Activated CD8-positive, alpha-beta T cell treated with anti-CD3 and anti-CD28 coated beads for 36 hours (primary cell): ENCODE measurements around the gene NDP. TPM values are rescaled to one million over a fixed set of nuclear protein-coding genes. Genes with fewer than 3 reads are reported as not detected.

Experiments
- ATAC-seq: fragments of 200-7000 bp; cut with Tn5 transposase; one replicate; pipeline ENCODE4 v1.10.0; 2021; ENCODE audit warnings: mild to moderate bottlenecking, moderate library complexity
- CTCF ChIA-PET: fragments of 350-600 bp; sonication (Branson Sonifier 250); formaldehyde crosslinking; loops from one replicate; lab custom pipeline; 2021; ENCODE audit warnings: antibody characterized with exemption; lab: Charles Lee
- POLR2A ChIA-PET: fragments of 350-600 bp; sonication (Branson Sonifier 250); formaldehyde crosslinking; loops from one replicate; lab custom pipeline; 2021; ENCODE audit warnings: antibody characterized with exemption; lab: Charles Lee
- DNase-seq: peaks from one replicate; pipeline ENCODE4 v3.0.0-alpha.2; 2020
- H3K27ac Mint-ChIP-seq: one replicate; pipeline ENCODE4 v1.8.0; 2021; ENCODE audit warnings: mild to moderate bottlenecking, mixed read lengths
- H3K27me3 Mint-ChIP-seq: one replicate; pipeline ENCODE4 v1.8.0; 2021; ENCODE audit warnings: mixed read lengths
- H3K36me3 Mint-ChIP-seq: one replicate; pipeline ENCODE4 v1.8.0; 2021; ENCODE audit warnings: low read depth, mixed read lengths
- H3K4me1 Mint-ChIP-seq: one replicate; pipeline ENCODE4 v1.8.0; 2021; ENCODE audit warnings: low read depth, mixed read lengths
- H3K4me3 Mint-ChIP-seq: one replicate; pipeline ENCODE4 v1.8.0; 2021; ENCODE audit warnings: mild to moderate bottlenecking, moderate library complexity, mixed read lengths
- H3K9me3 Mint-ChIP-seq: one replicate; pipeline ENCODE4 v1.8.0; 2021; ENCODE audit warnings: mixed read lengths
- intact Hi-C: fragments of 100-400 bp; cut with micrococcal nuclease; formaldehyde crosslinking; loops from one replicate; pipeline ENCODE4 v1.10.0; 2022
- total RNA-seq, 2 experiments: library from RNA; stranded (reverse); gene quantifications; one replicate each; pipeline ENCODE4 v1.2.3, GENCODE V29; 2021
- TF ChIP-seq, protein P1 (sequence below): fragments of 200-600 bp; IDR thresholded peaks from one replicate; pipeline ENCODE4 v1.8.0; 2022; ENCODE audit warnings: antibody characterized with exemption, mild to moderate bottlenecking

The NDP gene
- total RNA-seq, 2 experiments from 2014 or later = not detected

DNA sequence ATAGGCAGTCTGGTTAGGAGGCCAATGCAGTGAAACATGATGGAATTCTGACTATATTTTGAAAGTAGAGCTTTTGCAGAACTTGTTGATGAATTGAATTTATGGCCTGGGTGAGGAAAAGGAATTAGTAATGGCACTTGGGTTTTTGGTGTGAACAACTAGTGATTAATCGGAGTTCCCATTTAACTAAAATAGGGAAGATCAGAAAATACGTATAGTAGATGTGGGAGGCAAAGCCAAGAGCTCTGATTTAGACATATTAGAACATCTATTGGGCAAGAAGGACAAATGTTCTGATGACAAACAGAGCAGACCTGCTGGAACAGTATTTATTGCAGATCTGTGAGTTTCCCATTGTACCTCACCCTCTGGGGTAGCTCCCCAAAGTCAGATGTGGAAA is 12.3 kb upstream of the NDP start:
- Mint-ChIP-seq H3K36me3 (no peaks in the 10 kb centered on the region), H3K9me3 (no peaks in the 10 kb centered on the region), H3K4me3 (no peak overlapping the region), H3K27ac (no peak overlapping the region), H3K27me3 (no peaks in the 10 kb centered on the region), H3K4me1 (no peaks in the 10 kb centered on the region)
- ChIA-PET CTCF (no interaction called here), POLR2A (no interaction called here)
- TF ChIP-seq, protein P1, sequence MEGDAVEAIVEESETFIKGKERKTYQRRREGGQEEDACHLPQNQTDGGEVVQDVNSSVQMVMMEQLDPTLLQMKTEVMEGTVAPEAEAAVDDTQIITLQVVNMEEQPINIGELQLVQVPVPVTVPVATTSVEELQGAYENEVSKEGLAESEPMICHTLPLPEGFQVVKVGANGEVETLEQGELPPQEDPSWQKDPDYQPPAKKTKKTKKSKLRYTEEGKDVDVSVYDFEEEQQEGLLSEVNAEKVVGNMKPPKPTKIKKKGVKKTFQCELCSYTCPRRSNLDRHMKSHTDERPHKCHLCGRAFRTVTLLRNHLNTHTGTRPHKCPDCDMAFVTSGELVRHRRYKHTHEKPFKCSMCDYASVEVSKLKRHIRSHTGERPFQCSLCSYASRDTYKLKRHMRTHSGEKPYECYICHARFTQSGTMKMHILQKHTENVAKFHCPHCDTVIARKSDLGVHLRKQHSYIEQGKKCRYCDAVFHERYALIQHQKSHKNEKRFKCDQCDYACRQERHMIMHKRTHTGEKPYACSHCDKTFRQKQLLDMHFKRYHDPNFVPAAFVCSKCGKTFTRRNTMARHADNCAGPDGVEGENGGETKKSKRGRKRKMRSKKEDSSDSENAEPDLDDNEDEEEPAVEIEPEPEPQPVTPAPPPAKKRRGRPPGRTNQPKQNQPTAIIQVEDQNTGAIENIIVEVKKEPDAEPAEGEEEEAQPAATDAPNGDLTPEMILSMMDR = no peak
- DNase-seq (no peak), ATAC-seq (no peak)
- intact Hi-C loops = no loop called here

DNA sequence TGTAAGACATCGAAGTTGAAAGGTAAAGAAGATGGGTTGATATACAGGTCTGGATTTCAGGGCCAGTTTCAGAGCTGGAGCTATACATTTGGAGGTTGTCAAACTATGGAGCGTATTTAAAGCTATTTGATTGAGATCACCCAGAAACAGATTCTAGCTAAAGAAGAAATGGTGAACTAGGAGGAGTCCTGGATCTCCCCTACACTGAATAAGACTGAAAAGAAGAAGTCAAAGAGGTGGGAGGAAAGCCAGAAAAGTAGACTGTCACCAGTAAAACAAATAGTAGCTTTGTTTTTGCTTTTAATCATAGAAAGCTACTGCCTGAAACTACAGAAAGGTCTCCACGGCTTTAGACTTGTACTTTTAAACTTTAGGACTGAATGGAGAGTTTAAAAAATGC is 5.0 kb upstream of the NDP start:
- TF ChIP-seq, protein P1 = no peak
- ATAC-seq (no peak), DNase-seq (no peak)
- POLR2A ChIA-PET = no interaction called here
- intact Hi-C loops = no loop called here
- Mint-ChIP-seq H3K4me3 (no peak overlapping the region), H3K36me3 (no peaks in the 10 kb centered on the region), H3K4me1 (peaks cover 7% of the 10 kb centered on the region), H3K9me3 (no peaks in the 10 kb centered on the region), H3K27ac (no peak overlapping the region), H3K27me3 (peaks cover 13% of the 10 kb centered on the region)
- CTCF ChIA-PET = interaction anchor here (1.0 to 1.3 kb wide), 2 partner anchors 28 to 48 kb away, joined by 3 read pairs; no protein-coding TSS in a partner anchor

DNA sequence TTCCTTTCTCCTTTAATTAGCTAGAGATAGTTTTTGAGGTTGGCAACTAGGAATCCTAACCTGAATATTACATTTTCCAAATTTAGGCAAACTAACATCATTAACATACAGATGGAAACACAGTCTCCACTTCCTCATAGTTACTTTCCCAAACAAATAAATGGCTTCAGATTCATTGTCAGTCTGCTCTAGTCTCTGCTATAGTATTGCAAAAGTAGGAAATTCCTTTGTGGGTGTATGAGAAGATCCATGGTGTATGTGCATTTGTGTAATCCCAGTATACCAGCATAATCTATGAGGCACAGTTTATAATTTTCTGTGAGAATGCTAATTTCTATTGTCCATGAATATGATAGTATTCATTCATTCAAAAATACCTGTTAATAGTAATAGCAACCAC is 3.0 kb upstream of the NDP start:
- CTCF ChIA-PET = no interaction called here
- Mint-ChIP-seq H3K27me3 (peaks cover 16% of the 10 kb centered on the region), H3K27ac (no peak overlapping the region), H3K36me3 (no peaks in the 10 kb centered on the region), H3K9me3 (no peaks in the 10 kb centered on the region), H3K4me3 (no peak overlapping the region), H3K4me1 (peaks cover 8% of the 10 kb centered on the region)
- POLR2A ChIA-PET = interaction anchor here (0.6 kb wide), 1 partner anchor 1793 kb away, joined by 3 read pairs; no protein-coding TSS in a partner anchor
- intact Hi-C loops = no loop called here
- TF ChIP-seq, protein P1 = no peak
- DNase-seq (no peak), ATAC-seq (no peak)

DNA sequence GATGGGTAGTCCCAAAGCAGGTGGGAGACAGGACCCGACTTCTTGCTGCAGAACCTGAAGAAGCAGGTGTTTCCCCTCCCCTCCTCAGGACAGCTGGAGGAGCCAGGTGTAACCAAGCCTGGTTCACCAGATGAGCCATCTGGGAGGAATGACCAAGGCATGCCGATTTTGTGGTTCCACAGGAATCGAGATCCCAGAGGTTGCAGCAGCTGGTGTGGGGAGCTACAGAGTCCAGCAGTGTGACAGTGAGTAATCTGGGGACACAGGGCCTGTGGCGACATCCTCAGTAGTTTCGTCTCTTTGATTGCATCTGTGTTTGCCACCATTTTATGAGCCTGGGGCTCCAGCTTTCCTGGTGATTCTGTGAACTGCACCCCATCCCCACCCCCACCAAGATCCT is 2.6 kb upstream of the NDP start:
- Mint-ChIP-seq H3K4me1 (peaks cover 8% of the 10 kb centered on the region), H3K36me3 (no peaks in the 10 kb centered on the region), H3K9me3 (no peaks in the 10 kb centered on the region), H3K27me3 (peaks cover 16% of the 10 kb centered on the region), H3K4me3 (no peak overlapping the region), H3K27ac (no peak overlapping the region)
- TF ChIP-seq, protein P1 = no peak
- ChIA-PET CTCF (no interaction called here), POLR2A (interaction anchor here (0.6 kb wide), 1 partner anchor 1794 kb away, joined by 3 read pairs; no protein-coding TSS in a partner anchor)
- ATAC-seq (no peak), DNase-seq (no peak)
- intact Hi-C loops = no loop called here

DNA sequence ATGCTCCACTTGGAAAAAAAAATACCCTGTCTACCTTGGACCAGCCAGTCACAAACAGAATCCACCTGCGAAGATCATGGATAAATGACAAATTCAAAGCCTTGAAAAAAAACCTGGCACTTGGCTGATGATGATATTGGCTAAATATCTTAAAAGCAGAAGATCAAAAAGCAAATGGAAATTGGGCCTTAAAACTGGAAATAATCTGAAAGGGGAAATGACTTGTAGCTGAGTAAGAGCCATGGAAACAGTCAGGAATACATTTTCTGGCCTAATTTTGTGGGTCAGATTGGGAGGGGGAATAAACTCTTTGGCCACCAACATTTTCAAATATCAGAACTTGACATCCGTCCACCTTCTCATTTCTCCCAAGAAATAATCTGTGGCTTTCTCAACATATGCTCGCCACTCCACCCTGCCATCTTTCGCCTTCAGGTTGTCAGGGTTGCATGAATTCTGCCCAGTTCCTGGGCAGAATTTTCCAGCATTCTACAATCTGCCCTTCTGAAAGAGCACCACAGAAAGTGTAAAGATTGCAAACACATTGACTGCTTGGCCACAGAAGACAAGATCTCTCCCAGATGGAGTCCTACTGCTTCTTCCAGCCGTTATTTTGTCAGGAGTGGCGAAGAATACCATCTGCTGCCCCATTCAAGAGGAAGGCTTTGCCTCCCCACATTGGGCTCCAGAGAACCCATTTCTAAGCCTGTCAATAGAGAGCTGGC is 1.7 kb upstream of the NDP start:
- H3K9me3 Mint-ChIP-seq = no peaks in the 10 kb centered on the region
- H3K4me3 Mint-ChIP-seq = no peak overlapping the region
- ChIA-PET CTCF (no interaction called here), POLR2A (no interaction called here)
- TF ChIP-seq, protein P1 = no peak
- ATAC-seq = no peak
- H3K27me3 Mint-ChIP-seq = peaks cover 16% of the 10 kb centered on the region
- no peaks in the 10 kb centered on the region for H3K36me3 Mint-ChIP-seq
- no peak overlapping the region for H3K27ac Mint-ChIP-seq
- H3K4me1 Mint-ChIP-seq = peaks cover 8% of the 10 kb centered on the region
- intact Hi-C loops = no loop called here
- DNase-seq = no peak
